HCT116 (cell line): ENCODE measurements around the gene FERMT1. TPM values are rescaled to one million over a fixed set of nuclear protein-coding genes. Genes with fewer than 3 reads are reported as not detected.

Experiments
- ATAC-seq: fragments of 200-7000 bp; cut with Tn5 transposase; 2 replicates; pipeline ENCODE4 v1.9.1; 2020; ENCODE audit warnings: mild to moderate bottlenecking, moderate library complexity
- BruUV-seq: library from RNA; stranded (reverse); fragments of 400-500 nt; replicated peaks from 2 replicates; lab custom pipeline; 2021; lab: Mats Ljungman, UMichigan
- CTCF ChIA-PET: fragments of 300-600 bp; sonication (Branson Sonifier 250); formaldehyde crosslinking; loops from one replicate; lab custom pipeline; 2021; ENCODE audit warnings: antibody characterized with exemption; lab: Charles Lee
- POLR2A ChIA-PET: fragments of 300-600, 350-600 bp; sonication (Branson Sonifier 250); formaldehyde crosslinking; loops from one replicate; lab custom pipeline; 2021; ENCODE audit warnings: antibody characterized with exemption; lab: Charles Lee
- RAD21 ChIA-PET, 2 experiments: fragments of 300-600 bp; sonication (Branson Sonifier 250); formaldehyde crosslinking; loops; one replicate each; lab custom pipeline; 2023; ENCODE audit warnings: low total read pairs in 2 of 2; ENCODE audit not compliant: uncharacterized antibody in 2 of 2, unreplicated experiment in 2 of 2, low non-redundant PET in 1 of 2; lab: Charles Lee
- DNase-seq: peaks from one replicate; pipeline ENCODE4 v3.0.0-alpha.2; 2010; ENCODE audit warnings: low read depth, low spot score
- H2AFZ ChIP-seq: fragments of 200-600 bp; shearing (Covaris generic), sonication (generic); 2 replicates; pipeline ENCODE4 v1.6.1; 2017; ENCODE audit warnings: low read depth, mixed run types, mixed read lengths, antibody characterized with exemption, low read length; ENCODE audit not compliant: poor library complexity, severe bottlenecking
- H3K27ac ChIP-seq: 2 replicates; pipeline ENCODE4 v1.5.1; 2012; ENCODE audit warnings: low read depth, low read length
- H3K27me3 ChIP-seq: fragments of 200-600 bp; sonication (generic); 2 replicates; pipeline ENCODE4 v1.6.1; 2016; ENCODE audit warnings: mixed run types, low read length, mixed read lengths; ENCODE audit not compliant: insufficient read depth
- H3K36me3 ChIP-seq, 2 experiments: fragments of 200-500 bp in 1 of 2; fragments of 200-600 bp in 1 of 2; sonication (Bioruptor generic) in 1 of 2; sonication (generic) in 1 of 2; 2 replicates each; pipeline versions ENCODE4 v1.5.1 to v1.6.1; 2014 to 2016; ENCODE audit warnings: low read length in 2 of 2, inconsistent platforms in 1 of 2, mixed read lengths in 1 of 2, mixed run types in 1 of 2; ENCODE audit not compliant: insufficient read depth in 2 of 2, control insufficient read depth in 1 of 2
- H3K4me1 ChIP-seq, 2 experiments: fragments of 200-600 bp in 1 of 2; sonication (generic) in 1 of 2; 2 replicates each; pipeline versions ENCODE4 v1.5.1 to v1.6.1; 2012 to 2017; ENCODE audit warnings: low read length in 2 of 2, inconsistent platforms in 1 of 2, mild to moderate bottlenecking in 1 of 2, mixed read lengths in 1 of 2, mixed run types in 1 of 2, moderate library complexity in 1 of 2; ENCODE audit not compliant: insufficient read depth in 2 of 2, control insufficient read depth in 1 of 2
- H3K4me2 ChIP-seq: fragments of 200-600 bp; sonication (generic); 2 replicates; pipeline ENCODE4 v1.6.1; 2017; ENCODE audit warnings: mixed run types, low read length, mixed read lengths
- H3K4me3 ChIP-seq, 2 experiments: fragments of 200-600 bp in 1 of 2; sonication (generic) in 1 of 2; replicated peaks in 1 of 2; 2 replicates each; pipeline ENCODE4 v1.5.1; 2011 to 2016; ENCODE audit warnings: low read length in 2 of 2, control low read depth in 1 of 2, low read depth in 1 of 2, mild to moderate bottlenecking in 1 of 2, mixed read lengths in 1 of 2, mixed run types in 1 of 2
- H3K79me2 ChIP-seq: fragments of 200-600 bp; sonication (generic); 2 replicates; pipeline ENCODE4 v1.6.1; 2017; ENCODE audit warnings: mild to moderate bottlenecking, mixed run types, low read length, moderate library complexity, mixed read lengths; ENCODE audit not compliant: insufficient read depth
- H3K9ac ChIP-seq: fragments of 200-600 bp; sonication (generic); 2 replicates; pipeline ENCODE4 v1.6.1; 2016; ENCODE audit warnings: low read length, mixed read lengths
- H3K9me2 ChIP-seq: fragments of 200-600 bp; sonication (generic), shearing (Covaris generic); 2 replicates; pipeline ENCODE4 v1.6.1; 2017; ENCODE audit warnings: mixed run types, mild to moderate bottlenecking, moderate library complexity; ENCODE audit not compliant: insufficient read depth
- H3K9me3 ChIP-seq, 2 experiments: fragments of 200-500 bp in 1 of 2; fragments of 200-600 bp in 1 of 2; sonication (Bioruptor generic) in 1 of 2; sonication (generic) in 1 of 2; 2 replicates each; pipeline ENCODE4 v1.6.1; 2014 to 2017; ENCODE audit warnings: low read length in 2 of 2, mixed read lengths in 2 of 2, inconsistent platforms in 1 of 2, low read depth in 1 of 2, mild to moderate bottlenecking in 1 of 2, mixed run types in 1 of 2, moderate library complexity in 1 of 2; ENCODE audit not compliant: control insufficient read depth in 1 of 2, insufficient read depth in 1 of 2
- H4K20me1 ChIP-seq: fragments of 200-600 bp; sonication (generic), shearing (Covaris generic); 2 replicates; pipeline ENCODE4 v1.6.1; 2017; ENCODE audit warnings: mixed run types, mild to moderate bottlenecking, moderate library complexity; ENCODE audit not compliant: insufficient read depth
- CBX3 ChIP-seq: IDR thresholded peaks from 2 replicates; pipeline ENCODE4 v1.6.1; 2012; ENCODE audit warnings: low read depth
- CEBPB ChIP-seq: IDR thresholded peaks from 2 replicates; pipeline ENCODE4 v1.6.1; 2012; ENCODE audit warnings: low read depth
- EGR1 ChIP-seq: IDR thresholded peaks from 2 replicates; pipeline ENCODE4 v1.6.1; 2012; ENCODE audit warnings: low read depth
- ELF1 ChIP-seq: IDR thresholded peaks from 2 replicates; pipeline ENCODE4 v1.6.1; 2012; ENCODE audit warnings: low read depth, borderline replicate concordance
- EZH2 ChIP-seq: fragments of 200-600 bp; sonication (generic); IDR thresholded peaks from 2 replicates; pipeline ENCODE4 v1.6.1; 2017; ENCODE audit warnings: antibody characterized with exemption, mixed run types
- EZH2phosphoT487 ChIP-seq: fragments of 200-600 bp; IDR thresholded peaks from 2 replicates; pipeline ENCODE4 v1.6.1; 2018; ENCODE audit warnings: antibody characterized with exemption, borderline replicate concordance
- FOSL1 ChIP-seq: IDR thresholded peaks from 2 replicates; pipeline ENCODE4 v1.6.1; 2012; ENCODE audit warnings: low read depth
- JUND ChIP-seq: IDR thresholded peaks from 2 replicates; pipeline ENCODE4 v1.6.1; 2012
- POLR2A ChIP-seq: IDR thresholded peaks from 2 replicates; pipeline ENCODE4 v1.7.0; 2011; ENCODE audit warnings: borderline replicate concordance; ENCODE audit not compliant: insufficient read depth, insufficient read length; ENCODE audit errors: extremely low read depth
- POLR2AphosphoS5 ChIP-seq: IDR thresholded peaks from 2 replicates; pipeline ENCODE4 v1.6.1; 2011; ENCODE audit warnings: mild to moderate bottlenecking, low read depth, low read length, moderate library complexity
- RAD21 ChIP-seq: IDR thresholded peaks from 2 replicates; pipeline ENCODE4 v1.6.1; 2012; ENCODE audit warnings: low read depth, mild to moderate bottlenecking
- REST ChIP-seq: IDR thresholded peaks from 2 replicates; pipeline ENCODE4 v1.6.1; 2012; ENCODE audit warnings: low read depth
- SIN3A ChIP-seq: IDR thresholded peaks from 2 replicates; pipeline ENCODE4 v1.6.1; 2012; ENCODE audit warnings: low read depth
- SP1 ChIP-seq: IDR thresholded peaks from 2 replicates; pipeline ENCODE4 v1.6.1; 2012; ENCODE audit warnings: low read depth
- SRF ChIP-seq: IDR thresholded peaks from 2 replicates; pipeline ENCODE4 v1.6.1; 2012; ENCODE audit warnings: low read depth
- YY1 ChIP-seq: IDR thresholded peaks from 2 replicates; pipeline ENCODE4 v1.6.1; 2011; ENCODE audit warnings: low read length, low read depth, moderate library complexity, mild to moderate bottlenecking; ENCODE audit not compliant: insufficient replicate concordance; ENCODE audit errors: extremely low read depth
- ZNF274 ChIP-seq: fragments of 200-500 bp; sonication (Bioruptor generic); IDR thresholded peaks from 2 replicates; pipeline ENCODE4 v1.6.1; 2014; ENCODE audit warnings: mild to moderate bottlenecking, low read depth, low read length, inconsistent platforms
- intact Hi-C: fragments of 100-400 bp; cut with micrococcal nuclease; formaldehyde crosslinking; loops from 2 replicates; pipeline ENCODE4 v1.10.0; 2022
- total RNA-seq: library from RNA; stranded (reverse); gene quantifications from one replicate; pipeline ENCODE4 v1.2.1, GENCODE V29; 2021; ENCODE audit not compliant: unreplicated experiment
- TF ChIP-seq, protein P1 (sequence below), 3 experiments: fragments of 200-600 bp in 1 of 3; sonication (generic) in 1 of 3; IDR thresholded peaks in 2 of 3; conservative IDR thresholded peaks in 1 of 3; 2 replicates each; pipeline ENCODE4 v1.5.1; 2012 to 2017; ENCODE audit warnings: low read depth in 2 of 3, low read length in 2 of 3, antibody characterized with exemption in 1 of 3, borderline replicate concordance in 1 of 3, control low read depth in 1 of 3, mild to moderate bottlenecking in 1 of 3, mixed read lengths in 1 of 3, mixed run types in 1 of 3, moderate library complexity in 1 of 3; ENCODE audit not compliant: insufficient read depth in 1 of 3
- TF ChIP-seq, protein P2 (sequence below): IDR thresholded peaks from 2 replicates; pipeline ENCODE4 v1.6.1; 2011; ENCODE audit warnings: mild to moderate bottlenecking, low read length, moderate library complexity; ENCODE audit not compliant: insufficient replicate concordance; ENCODE audit errors: extremely low read depth

The FERMT1 gene
- total RNA-seq, 1 experiment from 2014 or later: 34.9 TPM

DNA sequence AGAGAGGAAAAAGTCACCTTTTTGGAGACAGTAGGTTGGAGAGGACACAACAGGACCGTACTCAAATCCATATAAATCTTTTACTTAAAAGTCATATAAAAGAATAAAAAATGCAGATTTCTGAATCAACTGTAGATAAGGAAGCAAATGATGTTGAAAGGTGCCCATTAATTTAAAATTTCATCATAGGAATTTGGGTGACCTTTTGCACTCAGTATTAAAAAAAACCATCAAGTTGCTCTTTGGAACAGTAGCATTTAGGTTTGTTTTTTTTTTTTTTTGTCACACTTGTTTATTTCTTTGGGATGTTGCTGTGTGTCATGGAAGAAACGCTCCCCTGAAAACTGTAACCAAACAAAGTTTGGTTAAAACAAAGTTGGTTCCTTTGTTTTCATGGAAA lies 48.0 kb downstream of the FERMT1 start:
- ChIA-PET POLR2A (no interaction called here), RAD21 (no interaction called here), CTCF (no interaction called here)
- ATAC-seq: no peak
- H3K4me1 ChIP-seq: no peaks in the 10 kb centered on the region
- no TSS peak for BruUV-seq
- no peaks in the 10 kb centered on the region for H3K27me3 ChIP-seq
- intact Hi-C loops: no loop called here
- TF ChIP-seq SP1: no peak
- TF ChIP-seq POLR2AphosphoS5: no peak
- TF ChIP-seq EGR1: no peak
- TF ChIP-seq ZNF274: no peak
- no peak for TF ChIP-seq CBX3
- TF ChIP-seq RAD21: no peak
- TF ChIP-seq SRF: no peak
- TF ChIP-seq YY1: no peak
- TF ChIP-seq, protein P1, sequence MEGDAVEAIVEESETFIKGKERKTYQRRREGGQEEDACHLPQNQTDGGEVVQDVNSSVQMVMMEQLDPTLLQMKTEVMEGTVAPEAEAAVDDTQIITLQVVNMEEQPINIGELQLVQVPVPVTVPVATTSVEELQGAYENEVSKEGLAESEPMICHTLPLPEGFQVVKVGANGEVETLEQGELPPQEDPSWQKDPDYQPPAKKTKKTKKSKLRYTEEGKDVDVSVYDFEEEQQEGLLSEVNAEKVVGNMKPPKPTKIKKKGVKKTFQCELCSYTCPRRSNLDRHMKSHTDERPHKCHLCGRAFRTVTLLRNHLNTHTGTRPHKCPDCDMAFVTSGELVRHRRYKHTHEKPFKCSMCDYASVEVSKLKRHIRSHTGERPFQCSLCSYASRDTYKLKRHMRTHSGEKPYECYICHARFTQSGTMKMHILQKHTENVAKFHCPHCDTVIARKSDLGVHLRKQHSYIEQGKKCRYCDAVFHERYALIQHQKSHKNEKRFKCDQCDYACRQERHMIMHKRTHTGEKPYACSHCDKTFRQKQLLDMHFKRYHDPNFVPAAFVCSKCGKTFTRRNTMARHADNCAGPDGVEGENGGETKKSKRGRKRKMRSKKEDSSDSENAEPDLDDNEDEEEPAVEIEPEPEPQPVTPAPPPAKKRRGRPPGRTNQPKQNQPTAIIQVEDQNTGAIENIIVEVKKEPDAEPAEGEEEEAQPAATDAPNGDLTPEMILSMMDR (IDR thresholded peaks at IDR 0.05 in 2 of 3, conservative IDR thresholded peaks at IDR 0.05 in 1 of 3; ENCODE audit: borderline replicate concordance in 1 of 3, insufficient read depth in 1 of 3, low read depth in 2 of 3, low read length in 2 of 3): no peak
- no peak for TF ChIP-seq FOSL1
- no peak for TF ChIP-seq EZH2phosphoT487
- TF ChIP-seq, protein P2, sequence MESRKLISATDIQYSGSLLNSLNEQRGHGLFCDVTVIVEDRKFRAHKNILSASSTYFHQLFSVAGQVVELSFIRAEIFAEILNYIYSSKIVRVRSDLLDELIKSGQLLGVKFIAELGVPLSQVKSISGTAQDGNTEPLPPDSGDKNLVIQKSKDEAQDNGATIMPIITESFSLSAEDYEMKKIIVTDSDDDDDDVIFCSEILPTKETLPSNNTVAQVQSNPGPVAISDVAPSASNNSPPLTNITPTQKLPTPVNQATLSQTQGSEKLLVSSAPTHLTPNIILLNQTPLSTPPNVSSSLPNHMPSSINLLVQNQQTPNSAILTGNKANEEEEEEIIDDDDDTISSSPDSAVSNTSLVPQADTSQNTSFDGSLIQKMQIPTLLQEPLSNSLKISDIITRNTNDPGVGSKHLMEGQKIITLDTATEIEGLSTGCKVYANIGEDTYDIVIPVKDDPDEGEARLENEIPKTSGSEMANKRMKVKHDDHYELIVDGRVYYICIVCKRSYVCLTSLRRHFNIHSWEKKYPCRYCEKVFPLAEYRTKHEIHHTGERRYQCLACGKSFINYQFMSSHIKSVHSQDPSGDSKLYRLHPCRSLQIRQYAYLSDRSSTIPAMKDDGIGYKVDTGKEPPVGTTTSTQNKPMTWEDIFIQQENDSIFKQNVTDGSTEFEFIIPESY: no peak
- no peak for TF ChIP-seq ELF1
- no peak for TF ChIP-seq JUND
- no peak for TF ChIP-seq SIN3A
- no peak for TF ChIP-seq REST
- no peak for TF ChIP-seq CEBPB
- no peak for TF ChIP-seq POLR2A
- no peak for TF ChIP-seq EZH2
- no peaks in the 10 kb centered on the region for H4K20me1 ChIP-seq
- H3K9me3 ChIP-seq: no peaks in the 10 kb centered on the region
- H3K9ac ChIP-seq: no peak overlapping the region
- H3K4me2 ChIP-seq: no peak overlapping the region
- no peaks in the 10 kb centered on the region for H3K9me2 ChIP-seq
- DNase-seq: no peak
- H3K27ac ChIP-seq: no peak overlapping the region
- H3K79me2 ChIP-seq: no peaks in the 10 kb centered on the region
- no peak overlapping the region for H2AFZ ChIP-seq
- H3K36me3 ChIP-seq: peaks cover 13 to 22% of the 10 kb centered on the region in 2 experiments; a peak in 3 of 4 replicates
- no peak overlapping the region for H3K4me3 ChIP-seq
